ENCODE results near the gene TRAF1. TPM values are rescaled to one million over a fixed set of nuclear protein-coding genes. Genes with fewer than 3 reads are reported as not detected.

TRAF1 gene
- total RNA-seq, 4 donors from 2014 or later: 2.6 to 4.9 (median 4.7) TPM

GRCh38 chr9:120892748-120893610 lies 33.6 kb downstream of the TRAF1 start:
- intact Hi-C loops (cut with DNase I; ENCODE audit: low total_unique reads): no loop called here
- 76 to 81% methylated on average over 6 of the region's 6 CpGs for WGBS, 2 donors
- no peak for TF ChIP-seq POLR2A (IDR thresholded peaks at IDR 0.05)
- no peak for TF ChIP-seq CTCF (IDR thresholded peaks at IDR 0.05)
- no peak for DNase-seq (ENCODE audit: low spot score in 2 of 2)
- H3K4me3 ChIP-seq (ENCODE audit: low read depth, poor library complexity, severe bottlenecking): no peak overlapping the region

GRCh38 chr9:120891884-120892747 lies 34.5 kb downstream of the TRAF1 start:
- intact Hi-C loops (cut with DNase I; ENCODE audit: low total_unique reads): no loop called here
- DNase-seq (ENCODE audit: low spot score in 2 of 2): no peak
- no peak overlapping the region for H3K4me3 ChIP-seq (ENCODE audit: low read depth, poor library complexity, severe bottlenecking)
- TF ChIP-seq CTCF (IDR thresholded peaks at IDR 0.05) (no peak), POLR2A (IDR thresholded peaks at IDR 0.05) (no peak)
- whole genome bisulfite sequencing, 2 donors: 68 to 76% methylated on average over 15 of the region's 15 CpGs

GRCh38 chr9:120891245-120891883 lies 35.2 kb downstream of the TRAF1 start:
- WGBS, 2 donors: 75 to 77% methylated on average over 10 of the region's 10 CpGs
- TF ChIP-seq POLR2A (IDR thresholded peaks at IDR 0.05): no peak
- no peak for TF ChIP-seq CTCF (IDR thresholded peaks at IDR 0.05)

GRCh38 chr9:120890320-120891244 lies 36.0 kb downstream of the TRAF1 start:
- no peak for DNase-seq (ENCODE audit: low spot score in 2 of 2)
- 73 to 74% methylated on average over 14 of the region's 14 CpGs for WGBS, 2 donors
- intact Hi-C loops (cut with DNase I; ENCODE audit: low total_unique reads): no loop called here
- TF ChIP-seq POLR2A (IDR thresholded peaks at IDR 0.05): no peak
- no peak for TF ChIP-seq CTCF (IDR thresholded peaks at IDR 0.05)
- no peak overlapping the region for H3K4me3 ChIP-seq (ENCODE audit: low read depth, poor library complexity, severe bottlenecking)

More at GRCh38 chr9:120891245-120891883, 35.2 kb downstream of the TRAF1 start:
- intact Hi-C loops (cut with DNase I; ENCODE audit: low total_unique reads): no loop called here
- no peak for DNase-seq (ENCODE audit: low spot score in 2 of 2)
- H3K4me3 ChIP-seq (ENCODE audit: low read depth, poor library complexity, severe bottlenecking): no peak overlapping the region
